Measurements from ENCODE around the gene CEP72. TPM values are rescaled to one million over a fixed set of nuclear protein-coding genes. Genes with fewer than 3 reads are reported as not detected.

The CEP72 gene
- polyA plus RNA-seq, 1 donor (not counting 4 experiments of a cell fraction or from before 2014, with no cell fraction given) = 4.5 TPM

DNA sequence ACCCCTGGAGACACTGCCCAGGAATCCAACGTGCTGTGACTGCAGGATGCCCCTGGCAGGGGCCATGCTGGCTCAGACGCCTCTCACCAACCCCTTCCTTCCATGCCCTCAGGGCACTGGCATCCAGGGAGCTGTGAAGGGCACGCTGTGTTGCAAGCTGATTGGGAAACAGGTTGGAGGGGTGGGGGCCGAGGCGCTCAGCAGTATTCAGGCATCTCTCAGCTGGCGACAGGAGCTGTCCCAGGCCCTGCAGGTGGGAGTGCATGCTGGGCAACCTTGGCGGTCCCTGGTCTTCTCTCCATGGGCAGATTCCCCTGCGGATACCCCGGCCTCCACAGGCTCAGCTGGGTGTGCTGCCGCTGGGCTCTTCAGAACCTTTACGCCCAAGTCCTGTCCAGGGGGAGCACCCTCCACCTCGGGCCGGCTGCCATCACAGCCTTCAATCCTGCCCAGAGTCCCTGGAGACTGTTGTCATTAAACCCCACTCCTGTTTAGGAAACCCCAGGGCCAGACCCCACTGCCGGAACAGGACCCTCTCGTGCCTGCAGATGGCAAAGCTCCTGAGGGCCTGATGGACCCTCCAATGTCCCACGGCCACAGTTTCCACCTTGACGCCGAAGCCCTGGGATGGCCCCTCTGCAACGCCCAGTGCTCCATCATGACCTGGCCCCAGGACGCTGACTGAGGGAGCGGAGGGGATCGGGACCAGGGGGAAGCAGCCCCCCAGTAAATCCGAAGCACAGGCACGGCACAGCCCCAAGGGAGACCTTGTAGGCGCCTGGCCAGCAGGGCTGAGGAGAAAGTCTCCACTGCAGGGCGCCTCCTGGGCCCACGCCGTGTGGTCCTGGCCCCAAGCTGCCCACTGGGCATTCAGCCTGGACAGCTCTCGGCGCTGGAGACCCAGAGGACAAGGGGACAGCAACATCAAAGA is 71.7 kb downstream of the CEP72 start:
- Histone ChIP-seq H3K9me1 (ENCODE audit: control insufficient read depth, extremely low read depth, insufficient read depth, low read length) (no peaks in the 10 kb centered on the region), H4K20me1 (ENCODE audit: control insufficient read depth, extremely low read depth, insufficient read depth, low read length) (no peaks in the 10 kb centered on the region), H3K27ac (ENCODE audit: control insufficient read depth, insufficient read depth, low read length) (no peak overlapping the region), H3K4me3 (ENCODE audit: control insufficient read depth in 2 of 3, extremely low read depth in 1 of 3, insufficient read depth in 2 of 3, low read depth in 1 of 3, low read length in 3 of 3) (no peak overlapping the region), H3K4me1 (ENCODE audit: control insufficient read depth, extremely low read depth, insufficient read depth, low read length) (no peaks in the 10 kb centered on the region), H3K9ac (ENCODE audit: control insufficient read depth, extremely low read depth, insufficient read depth, low read length) (no peak overlapping the region), H3K4me2 (ENCODE audit: control insufficient read depth, extremely low read depth, insufficient read depth, low read depth, low read length) (no peak overlapping the region), H3K36me3 (ENCODE audit: control insufficient read depth in 2 of 2, extremely low read depth in 1 of 2, insufficient read depth in 2 of 2, low read length in 2 of 2) (no peaks in the 10 kb centered on the region), H2AFZ (ENCODE audit: control insufficient read depth, low read length) (no peak overlapping the region), H3K79me2 (ENCODE audit: control insufficient read depth, insufficient read depth, low read length) (no peaks in the 10 kb centered on the region), H3K9me3 (ENCODE audit: control insufficient read depth, low read depth, low read length) (no peaks in the 10 kb centered on the region), H3K27me3 (ENCODE audit: control insufficient read depth, extremely low read depth, insufficient read depth, low read length) (no peaks in the 10 kb centered on the region)
- no peak for FAIRE-seq
- no peak for TF ChIP-seq EZH2 (IDR thresholded peaks at IDR 0.05; ENCODE audit: low read length)
- TF ChIP-seq CTCF (optimal IDR thresholded peaks at IDR 0.05 in 1 of 3, IDR thresholded peaks at IDR 0.05 in 1 of 3, conservative IDR thresholded peaks at IDR 0.05 in 1 of 3; ENCODE audit: extremely low read depth in 1 of 3, insufficient read depth in 2 of 3, low read length in 3 of 3) = no peak
- dilution Hi-C loops (cut with MboI; ENCODE audit: extremely low pct_ligation_motif_present, low sequenced_read_pairs) = no loop called here
- no peak for DNase-seq (ENCODE audit: low read depth, low spot score)

DNA sequence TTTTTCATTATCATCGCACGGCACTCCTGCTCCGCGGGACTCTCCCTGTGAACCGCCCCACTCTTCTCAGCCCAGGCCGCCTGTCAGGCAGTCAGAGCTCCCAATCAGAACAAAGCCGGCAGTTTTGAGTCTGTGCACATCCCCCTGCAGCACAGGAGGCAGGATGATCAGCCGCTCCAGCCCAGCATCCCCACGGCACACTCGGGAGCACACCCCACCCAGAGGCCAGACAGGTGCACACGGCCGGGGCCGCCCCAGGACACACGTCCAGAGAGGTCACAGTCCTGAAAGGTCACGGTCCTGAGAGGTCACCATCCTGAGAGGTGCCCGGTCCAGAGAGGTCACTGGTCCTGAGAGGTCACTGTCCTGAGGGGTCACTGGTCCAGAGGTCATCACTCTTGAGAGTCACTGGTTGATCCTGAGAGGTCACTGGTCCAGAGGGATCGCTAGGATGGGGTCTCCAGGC is 72.6 kb downstream of the CEP72 start:
- no peaks in the 10 kb centered on the region for H3K9me1 ChIP-seq (ENCODE audit: control insufficient read depth, extremely low read depth, insufficient read depth, low read length)
- no peaks in the 10 kb centered on the region for H3K27me3 ChIP-seq (ENCODE audit: control insufficient read depth, extremely low read depth, insufficient read depth, low read length)
- DNase-seq (ENCODE audit: low read depth, low spot score) (no peak), FAIRE-seq (no peak)
- no peak overlapping the region for H3K4me3 ChIP-seq (ENCODE audit: control insufficient read depth in 2 of 3, extremely low read depth in 1 of 3, insufficient read depth in 2 of 3, low read depth in 1 of 3, low read length in 3 of 3)
- H3K4me2 ChIP-seq (ENCODE audit: control insufficient read depth, extremely low read depth, insufficient read depth, low read depth, low read length) = no peak overlapping the region
- no peak overlapping the region for H3K27ac ChIP-seq (ENCODE audit: control insufficient read depth, insufficient read depth, low read length)
- H4K20me1 ChIP-seq (ENCODE audit: control insufficient read depth, extremely low read depth, insufficient read depth, low read length) = no peaks in the 10 kb centered on the region
- no peak for TF ChIP-seq EZH2 (IDR thresholded peaks at IDR 0.05; ENCODE audit: low read length)
- TF ChIP-seq CTCF (optimal IDR thresholded peaks at IDR 0.05 in 1 of 3, IDR thresholded peaks at IDR 0.05 in 1 of 3, conservative IDR thresholded peaks at IDR 0.05 in 1 of 3; ENCODE audit: extremely low read depth in 1 of 3, insufficient read depth in 2 of 3, low read length in 3 of 3) = no peak
- no peaks in the 10 kb centered on the region for H3K9me3 ChIP-seq (ENCODE audit: control insufficient read depth, low read depth, low read length)
- H3K36me3 ChIP-seq (ENCODE audit: control insufficient read depth in 2 of 2, extremely low read depth in 1 of 2, insufficient read depth in 2 of 2, low read length in 2 of 2) = no peaks in the 10 kb centered on the region
- no peak overlapping the region for H2AFZ ChIP-seq (ENCODE audit: control insufficient read depth, low read length)
- dilution Hi-C loops (cut with MboI; ENCODE audit: extremely low pct_ligation_motif_present, low sequenced_read_pairs) = no loop called here
- H3K79me2 ChIP-seq (ENCODE audit: control insufficient read depth, insufficient read depth, low read length) = no peaks in the 10 kb centered on the region
- no peaks in the 10 kb centered on the region for H3K4me1 ChIP-seq (ENCODE audit: control insufficient read depth, extremely low read depth, insufficient read depth, low read length)
- H3K9ac ChIP-seq (ENCODE audit: control insufficient read depth, extremely low read depth, insufficient read depth, low read length) = no peak overlapping the region

Measured in keratinocyte (primary cell).